ENCODE results near the gene IRAK1. TPM values are rescaled to one million over a fixed set of nuclear protein-coding genes. Genes with fewer than 3 reads are reported as not detected.

Gene IRAK1
- 57.1 and 89.2 TPM in 2 replicates for total RNA-seq

GRCh38 chrX:154019633-154020528, at the start of gene IRAK1:
Gene IRAK1 (minus strand): TSS chrX:154019902. CDS start chrX:154019812, 90 bp downstream.

GRCh38 chrX:153972368-153973126, 47.2 kb downstream of the IRAK1 start, which contains the start of gene TMEM187:
Gene TMEM187 (plus strand): TSS chrX:153972754. CDS start chrX:153982063, 9,309 bp downstream.

GRCh38 chrX:153971450-153972367, 48.0 kb downstream of the IRAK1 start, which contains the start of gene HCFC1:
Gene HCFC1 (minus strand): TSS chrX:153971818. CDS start chrX:153970840, 978 bp downstream.

Other genes starting within 250 kb of the IRAK1 start
- gene SRPK3, start 238.9 kb downstream of the IRAK1 start, total RNA-seq: 0.13 and 0.24 TPM in 2 replicates
- gene IDH3G, start 225.5 kb downstream of the IRAK1 start, total RNA-seq: 84.3 and 112 TPM in 2 replicates
- 302 and 438 TPM in 2 replicates for gene SSR4, start 225.2 kb downstream of the IRAK1 start, total RNA-seq
- gene PDZD4, start 189.4 kb downstream of the IRAK1 start, total RNA-seq: 0.39 and 0.48 TPM in 2 replicates
- 0.56 and 1.8 TPM in 2 replicates for gene L1CAM, start 133.7 kb downstream of the IRAK1 start, total RNA-seq
- not detected in 2 replicates for gene AVPR2, start 115.2 kb downstream of the IRAK1 start, total RNA-seq
- gene ARHGAP4, start 93.6 kb downstream of the IRAK1 start, total RNA-seq: 1.6 and 6.7 TPM in 2 replicates
- gene NAA10, start 84.9 kb downstream of the IRAK1 start, total RNA-seq: 81.6 and 104 TPM in 2 replicates
- gene RENBP, start 75.3 kb downstream of the IRAK1 start, total RNA-seq: 0.52 and 3.3 TPM in 2 replicates
- 35.6 and 45.3 TPM in 2 replicates for gene HCFC1, start 48.1 kb downstream of the IRAK1 start, total RNA-seq
- 6.5 and 6.6 TPM in 2 replicates for gene TMEM187, start 47.1 kb downstream of the IRAK1 start, total RNA-seq
- gene MECP2, start 77.8 kb upstream of the IRAK1 start, total RNA-seq: 21.2 and 24.4 TPM in 2 replicates
- gene OPN1LW, start 124.3 kb upstream of the IRAK1 start, total RNA-seq: not detected in 2 replicates
- not detected in 2 replicates for gene OPN1MW, start 162.7 kb upstream of the IRAK1 start, total RNA-seq
- gene OPN1MW2, start 199.9 kb upstream of the IRAK1 start, total RNA-seq: not detected in 2 replicates
- gene OPN1MW3, start 237.7 kb upstream of the IRAK1 start, total RNA-seq: not detected in 2 replicates